Hepatocyte (in vitro differentiated cells): Measurements from ENCODE around the gene CUL5.

Experiments
- CTCF ChIP-seq: fragments of 200-600 bp; sonication (generic); IDR thresholded peaks from 2 replicates; pipeline ENCODE4 v1.5.1; 2016; ENCODE audit warnings: antibody characterized with exemption, mild to moderate bottlenecking; ENCODE audit not compliant: poor library complexity
- EZH2 ChIP-seq: fragments of 200-600 bp; sonication (generic); IDR thresholded peaks from 2 replicates; pipeline ENCODE4 v1.6.1; 2016; ENCODE audit warnings: antibody characterized with exemption, mild to moderate bottlenecking, borderline replicate concordance
- EZH2phosphoT487 ChIP-seq: fragments of 200-600 bp; sonication (generic); IDR thresholded peaks from one replicate; pipeline ENCODE4 v1.6.1; 2018; ENCODE audit warnings: antibody characterized with exemption, mild to moderate bottlenecking, low read depth, moderate library complexity; ENCODE audit not compliant: unreplicated experiment, severe bottlenecking

GRCh38 chr11:107973641-107974040, 35.1 kb upstream of the CUL5 start:
- TF ChIP-seq CTCF (no peak), EZH2 (no peak), EZH2phosphoT487 (no peak)
